GM12875 (cell line): ENCODE measurements around the gene DAAM2.

Source experiments
- H3K4me3 ChIP-seq: one replicate; pipeline ENCODE4 v1.5.1; 2011; ENCODE audit warnings: low read depth, low read length, control low read depth
- CTCF ChIP-seq: IDR thresholded peaks from 2 replicates; pipeline ENCODE4 v1.5.1; 2011; ENCODE audit warnings: low read depth, mild to moderate bottlenecking, control low read depth, inconsistent platforms, low read length, moderate library complexity, borderline replicate concordance; ENCODE audit not compliant: insufficient read depth

Gene DAAM2

GRCh38 chr6:39929733-39930461, 137.7 kb downstream of the DAAM2 start:
- no peak overlapping the region for H3K4me3 ChIP-seq
- no peak for TF ChIP-seq CTCF

- TF ChIP-seq CTCF = no peak
- H3K4me3 ChIP-seq = no peak overlapping the region
Observed at GRCh38 chr6:39930540-39930939, 138.4 kb downstream of the DAAM2 start.

- H3K4me3 ChIP-seq = no peak overlapping the region
- no peak for TF ChIP-seq CTCF
Observed at GRCh38 chr6:39931607-39932006, 139.4 kb downstream of the DAAM2 start.

GRCh38 chr6:39932386-39932910, 140.3 kb downstream of the DAAM2 start:
- no peak overlapping the region for H3K4me3 ChIP-seq
- no peak for TF ChIP-seq CTCF

GRCh38 chr6:39933669-39934130, 141.5 kb downstream of the DAAM2 start:
- H3K4me3 ChIP-seq = no peak overlapping the region
- TF ChIP-seq CTCF = no peak

GRCh38 chr6:39934131-39934757, 142.1 kb downstream of the DAAM2 start, which contains the start of gene MOCS1:
Gene MOCS1 (minus strand): TSS chr6:39934462. CDS start chr6:39934417, 45 bp downstream.
- no peak within 1 kb of the TSS for H3K4me3 ChIP-seq
- TF ChIP-seq CTCF = no peak
